CD14-positive monocyte (primary cell): Measurements from ENCODE around the gene CYBRD1. TPM values are rescaled to one million over a fixed set of nuclear protein-coding genes. Genes with fewer than 3 reads are reported as not detected.

ENCODE experiments used
- DNase-seq, 3 donors: peaks; one replicate each; pipeline ENCODE4 v3.0.0-alpha.2; 2011 to 2022
- H2AFZ ChIP-seq: 2 replicates; pipeline ENCODE4 v1.6.0; 2012; ENCODE audit warnings: mild to moderate bottlenecking, low read depth, low read length, inconsistent platforms; ENCODE audit not compliant: insufficient read depth, poor library complexity, severe bottlenecking
- H3K27ac ChIP-seq, 2 donors: 1 replicate in 1 of 2; 2 replicates in 1 of 2; pipeline ENCODE4 v1.5.1; 2012 to 2013; ENCODE audit warnings: low read length in 2 of 2, control low read depth in 1 of 2, inconsistent platforms in 1 of 2, low read depth in 1 of 2, mild to moderate bottlenecking in 1 of 2
- H3K27me3 ChIP-seq, 2 donors: one replicate each; pipeline versions ENCODE4 v1.6.0 to v1.6.1; 2011 to 2013; ENCODE audit warnings: low read length in 2 of 2; ENCODE audit not compliant: control insufficient read depth in 2 of 2, insufficient read depth in 2 of 2
- H3K36me3 ChIP-seq, 2 donors: replicated peaks in 1 of 2; 1 replicate in 1 of 2; 2 replicates in 1 of 2; pipeline versions ENCODE4 v1.5.1 to v1.6.1; 2012 to 2013; ENCODE audit warnings: low read length in 2 of 2, control low read depth in 1 of 2, inconsistent platforms in 1 of 2, mild to moderate bottlenecking in 1 of 2; ENCODE audit not compliant: insufficient read depth in 2 of 2, control insufficient read depth in 1 of 2
- H3K4me1 ChIP-seq, 2 donors: 1 replicate in 1 of 2; 2 replicates in 1 of 2; pipeline versions ENCODE4 v1.5.1 to v1.6.1; 2012 to 2013; ENCODE audit warnings: low read length in 2 of 2, control low read depth in 1 of 2, inconsistent platforms in 1 of 2, mild to moderate bottlenecking in 1 of 2, moderate library complexity in 1 of 2; ENCODE audit not compliant: insufficient read depth in 2 of 2, control insufficient read depth in 1 of 2
- H3K4me2 ChIP-seq: replicated peaks from 2 replicates; pipeline ENCODE3; 2012; ENCODE audit warnings: low read length, moderate library complexity, mild to moderate bottlenecking; ENCODE audit not compliant: poor library complexity, severe bottlenecking; ENCODE audit errors: extremely low read depth
- H3K4me3 ChIP-seq, 3 experiments: fragments of 200-600 bp in 1 of 3; sonication (generic) in 1 of 3; replicated peaks in 1 of 3; 1 replicate in 2 of 3; 2 replicates in 1 of 3; pipeline ENCODE4 v1.5.1; 2011 to 2013; ENCODE audit warnings: low read length in 3 of 3, mild to moderate bottlenecking in 3 of 3, control low read depth in 2 of 3, low read depth in 2 of 3, inconsistent platforms in 1 of 3, moderate library complexity in 1 of 3
- H3K79me2 ChIP-seq: 2 replicates; pipeline ENCODE4 v1.6.0; 2012; ENCODE audit warnings: mild to moderate bottlenecking, control low read depth, inconsistent platforms, low read length, moderate library complexity; ENCODE audit not compliant: insufficient read depth
- H3K9ac ChIP-seq: 2 replicates; pipeline ENCODE4 v1.6.0; 2017; ENCODE audit warnings: low read length, mild to moderate bottlenecking; ENCODE audit not compliant: insufficient read depth, poor library complexity, severe bottlenecking
- H3K9me3 ChIP-seq, 2 donors: replicated peaks in 1 of 2; 1 replicate in 1 of 2; 2 replicates in 1 of 2; pipeline versions ENCODE4 v1.5.1 to v1.6.1; 2012 to 2013; ENCODE audit warnings: low read length in 2 of 2, control low read depth in 1 of 2; ENCODE audit not compliant: control insufficient read depth in 1 of 2, insufficient read depth in 1 of 2
- H4K20me1 ChIP-seq: 2 replicates; pipeline ENCODE4 v1.6.0; 2012; ENCODE audit warnings: mild to moderate bottlenecking, low read length, control low read depth, moderate library complexity; ENCODE audit not compliant: insufficient read depth
- H3K27ac Mint-ChIP-seq, 7 donors: one replicate each; pipeline ENCODE4 v1.8.0; 2020; ENCODE audit warnings: mild to moderate bottlenecking in 7 of 7, mixed read lengths in 7 of 7, moderate library complexity in 6 of 7, inconsistent platforms in 2 of 7
- H3K27me3 Mint-ChIP-seq, 3 donors: one replicate each; pipeline ENCODE4 v1.8.0; 2021 to 2022; ENCODE audit warnings: low read depth in 3 of 3, mild to moderate bottlenecking in 3 of 3, mixed read lengths in 3 of 3, moderate library complexity in 3 of 3, inconsistent platforms in 1 of 3
- H3K36me3 Mint-ChIP-seq, 2 donors: one replicate each; pipeline ENCODE4 v1.8.0; 2020; ENCODE audit warnings: mixed read lengths in 2 of 2, inconsistent platforms in 1 of 2, mild to moderate bottlenecking in 1 of 2
- H3K4me1 Mint-ChIP-seq: one replicate; pipeline ENCODE4 v1.8.0; 2020; ENCODE audit warnings: mild to moderate bottlenecking, mixed read lengths
- H3K4me3 Mint-ChIP-seq, 2 donors: one replicate each; pipeline ENCODE4 v1.8.0; 2020; ENCODE audit warnings: mild to moderate bottlenecking in 2 of 2, mixed read lengths in 2 of 2, moderate library complexity in 1 of 2
- H3K9me3 Mint-ChIP-seq, 7 donors: one replicate each; pipeline ENCODE4 v1.8.0; 2020 to 2022; ENCODE audit warnings: mixed read lengths in 7 of 7, mild to moderate bottlenecking in 6 of 7, moderate library complexity in 6 of 7, inconsistent platforms in 2 of 7
- WGBS: methylation state at CpG from one replicate; pipeline ENCODE4 v1.1.5; 2013; ENCODE audit warnings: missing lambda C conversion rate; ENCODE audit not compliant: insufficient coverage; 5-methylcytosine and 5-hydroxymethylcytosine counted together
- intact Hi-C, 2 donors: fragments of 100-400 bp; cut with micrococcal nuclease; formaldehyde crosslinking; loops; one replicate each; pipeline versions ENCODE4 v1.15.0 to v1.15.1; 2023
- polyA plus RNA-seq, 3 donors: library from polyadenylated mRNA; depleted of rRNA in 1 of 3; unstranded in 2 of 3; stranded (reverse) in 1 of 3; fragments of 300-500 nt in 2 of 3; fragments of >200 nt in 1 of 3; fragmentation: Illumina TruSeq in 2 of 3; gene quantifications; 1 replicate in 2 of 3; 2 replicates in 1 of 3; pipeline ENCODE4 v1.2.3, GENCODE V29; 2012 to 2021
- TF ChIP-seq, protein P1 (sequence below): fragments of 200-600 bp; IDR thresholded peaks from one replicate; pipeline ENCODE4 v1.8.0; 2022; ENCODE audit warnings: antibody characterized with exemption, mild to moderate bottlenecking

Gene CYBRD1
- polyA plus RNA-seq, 3 donors = 21.7 to 61.0 (median 47.3) TPM

DNA sequence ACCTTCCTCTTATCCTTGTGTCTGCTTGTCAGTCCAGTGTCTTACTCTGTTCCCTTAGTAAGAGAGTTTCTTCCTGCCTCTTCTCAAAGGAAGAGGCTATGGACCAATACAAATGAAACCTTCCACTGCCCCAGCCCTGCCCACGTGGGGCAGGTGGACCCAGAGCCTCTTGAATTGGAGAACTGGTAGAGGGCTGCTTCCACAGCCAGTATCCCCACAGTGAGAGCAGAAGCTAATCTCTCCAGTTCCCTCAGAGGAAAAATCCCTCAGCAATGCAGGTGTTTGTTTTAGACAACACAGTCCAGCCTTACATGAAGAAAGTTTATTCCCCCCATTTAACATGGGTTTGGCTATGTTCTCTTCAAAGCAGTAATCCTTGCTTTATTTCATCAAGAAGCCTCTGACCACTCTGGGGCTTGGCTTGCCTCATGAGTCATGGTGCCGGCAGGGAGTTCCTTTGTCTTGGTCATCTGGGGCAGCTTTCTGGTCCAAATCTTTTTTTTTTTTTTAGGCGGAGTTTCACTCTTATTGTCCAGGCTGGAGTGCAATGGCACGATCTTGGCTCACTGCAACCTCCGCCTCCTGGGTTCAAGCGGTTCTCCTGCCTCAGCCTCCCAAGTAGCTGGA, 6.5 kb upstream of the CYBRD1 start:
- H3K4me3 Mint-ChIP-seq = no peak overlapping the region
- no peak overlapping the region for H3K27ac Mint-ChIP-seq
- no peak overlapping the region for H2AFZ ChIP-seq

DNA sequence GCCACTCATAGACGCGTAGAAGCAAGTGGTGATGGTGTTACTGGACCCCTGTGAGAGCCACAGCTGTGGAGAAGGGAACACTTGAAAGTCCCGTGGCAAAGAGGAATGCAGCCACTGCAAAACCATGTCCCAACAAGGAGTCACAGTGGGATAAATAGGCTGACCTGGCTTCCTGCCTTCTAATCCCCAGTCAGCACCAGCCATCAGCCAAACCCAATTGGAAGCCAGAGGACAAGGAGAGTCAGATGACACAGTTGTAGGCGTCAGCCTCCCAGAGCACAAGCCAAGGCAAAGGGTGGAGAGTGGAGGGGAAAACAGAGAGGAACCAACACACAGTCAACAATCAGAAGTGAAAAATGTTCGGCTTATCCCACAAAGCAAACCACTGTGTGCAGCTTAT, 5.5 kb upstream of the CYBRD1 start:
- no peaks in the 10 kb centered on the region for H4K20me1 ChIP-seq
- no peaks in the 10 kb centered on the region for H3K36me3 Mint-ChIP-seq
- no peak overlapping the region for H2AFZ ChIP-seq
- H3K27me3 Mint-ChIP-seq = peaks cover 1 to 2% (median 1%) of the 10 kb centered on the region in 3 donors
- no peak overlapping the region for H3K27ac ChIP-seq
- no peaks in the 10 kb centered on the region for H3K27me3 ChIP-seq
- peaks cover 0 to 11% (median 0%) of the 10 kb centered on the region in 7 donors for H3K9me3 Mint-ChIP-seq
- TF ChIP-seq, protein P1, sequence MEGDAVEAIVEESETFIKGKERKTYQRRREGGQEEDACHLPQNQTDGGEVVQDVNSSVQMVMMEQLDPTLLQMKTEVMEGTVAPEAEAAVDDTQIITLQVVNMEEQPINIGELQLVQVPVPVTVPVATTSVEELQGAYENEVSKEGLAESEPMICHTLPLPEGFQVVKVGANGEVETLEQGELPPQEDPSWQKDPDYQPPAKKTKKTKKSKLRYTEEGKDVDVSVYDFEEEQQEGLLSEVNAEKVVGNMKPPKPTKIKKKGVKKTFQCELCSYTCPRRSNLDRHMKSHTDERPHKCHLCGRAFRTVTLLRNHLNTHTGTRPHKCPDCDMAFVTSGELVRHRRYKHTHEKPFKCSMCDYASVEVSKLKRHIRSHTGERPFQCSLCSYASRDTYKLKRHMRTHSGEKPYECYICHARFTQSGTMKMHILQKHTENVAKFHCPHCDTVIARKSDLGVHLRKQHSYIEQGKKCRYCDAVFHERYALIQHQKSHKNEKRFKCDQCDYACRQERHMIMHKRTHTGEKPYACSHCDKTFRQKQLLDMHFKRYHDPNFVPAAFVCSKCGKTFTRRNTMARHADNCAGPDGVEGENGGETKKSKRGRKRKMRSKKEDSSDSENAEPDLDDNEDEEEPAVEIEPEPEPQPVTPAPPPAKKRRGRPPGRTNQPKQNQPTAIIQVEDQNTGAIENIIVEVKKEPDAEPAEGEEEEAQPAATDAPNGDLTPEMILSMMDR = no peak
- H3K27ac Mint-ChIP-seq = no peak overlapping the region
- H3K9me3 ChIP-seq = no peaks in the 10 kb centered on the region
- H3K4me1 Mint-ChIP-seq = peaks cover 20% of the 10 kb centered on the region
- no peak for DNase-seq
- H3K36me3 ChIP-seq = no peaks in the 10 kb centered on the region
- H3K9ac ChIP-seq = no peak overlapping the region
- H3K79me2 ChIP-seq = no peaks in the 10 kb centered on the region
- H3K4me3 Mint-ChIP-seq = no peak overlapping the region
- no peak overlapping the region for H3K4me3 ChIP-seq
- peaks cover 21 to 30% of the 10 kb centered on the region in 2 donors for H3K4me1 ChIP-seq
- no peak overlapping the region for H3K4me2 ChIP-seq
- intact Hi-C loops = no loop called here
- 90% methylated on average over 3 of the region's 5 CpGs for WGBS

More for the DNA sequence above, 6.5 kb upstream of the CYBRD1 start:
- Histone ChIP-seq H3K27me3 (no peaks in the 10 kb centered on the region), H3K9ac (no peak overlapping the region), H3K4me1 (peaks cover 21 to 27% of the 10 kb centered on the region in 2 donors), H3K4me2 (no peak overlapping the region), H3K36me3 (no peaks in the 10 kb centered on the region), H3K79me2 (no peaks in the 10 kb centered on the region), H3K9me3 (no peaks in the 10 kb centered on the region), H3K27ac (no peak overlapping the region), H4K20me1 (no peaks in the 10 kb centered on the region), H3K4me3 (no peak overlapping the region)
- WGBS = 91% methylated on average over 5 of the region's 6 CpGs
- peaks cover 26% of the 10 kb centered on the region for H3K4me1 Mint-ChIP-seq
- no peaks in the 10 kb centered on the region for H3K36me3 Mint-ChIP-seq
- H3K9me3 Mint-ChIP-seq = peaks cover 0 to 11% (median 0%) of the 10 kb centered on the region in 7 donors
- no peak for DNase-seq
- H3K27me3 Mint-ChIP-seq = peaks cover 0 to 2% (median 1%) of the 10 kb centered on the region in 3 donors
- TF ChIP-seq, protein P1 = no peak
- intact Hi-C loops = no loop called here
